ENCODE data around the gene VPS11.
A peak's percentile ranks its signal among the peaks of the same experiment; 100 is the strongest.

Gene VPS11

GRCh38 chr11:119049081-119049480 lies 18.5 kb upstream of the VPS11 start:
- peaks cover 67% of the 10 kb centered on the region for H3K4me1 ChIP-seq (ENCODE audit: low read length)
- H3K4me2 ChIP-seq (ENCODE audit: low read length) = no peak overlapping the region
- no peaks in the 10 kb centered on the region for H3K9me3 ChIP-seq (ENCODE audit: insufficient read depth, low read length)
- no peak overlapping the region for H2AFZ ChIP-seq (ENCODE audit: low read depth, low read length)
- peaks cover 82% of the 10 kb centered on the region for H3K36me3 ChIP-seq (replicated peaks; ENCODE audit: low read depth, low read length)
- no peak for TF ChIP-seq EZH2phosphoT487 (IDR thresholded peaks at IDR 0.05; ENCODE audit: low read depth)
- TF ChIP-seq CTCF (IDR thresholded peaks at IDR 0.05; ENCODE audit: low read depth, low read length) = no peak
- no peak overlapping the region for H3K4me3 ChIP-seq (ENCODE audit: low read length)
- H3K9ac ChIP-seq (ENCODE audit: low read length) = no peak overlapping the region
- H4K20me1 ChIP-seq (ENCODE audit: insufficient read depth, low read length) = no peaks in the 10 kb centered on the region
- peaks cover 33% of the 10 kb centered on the region for H3K79me2 ChIP-seq (ENCODE audit: low read length)
- no peaks in the 10 kb centered on the region for H3K27me3 ChIP-seq (ENCODE audit: low read depth, low read length)
- no peak overlapping the region for H3K27ac ChIP-seq (ENCODE audit: low read length)

- Histone ChIP-seq H3K4me2 (ENCODE audit: low read length) (peak overlapping the region; percentile 92), H3K4me3 (ENCODE audit: low read length) (peak overlapping the region; percentile 80), H4K20me1 (ENCODE audit: insufficient read depth, low read length) (no peaks in the 10 kb centered on the region; the same call in 1 of the 2 replicates), H3K9me3 (ENCODE audit: insufficient read depth, low read length) (no peaks in the 10 kb centered on the region), H3K27ac (ENCODE audit: low read length) (peak overlapping the region; percentile 97), H3K27me3 (ENCODE audit: low read depth, low read length) (no peaks in the 10 kb centered on the region), H2AFZ (ENCODE audit: low read depth, low read length) (no peak overlapping the region), H3K36me3 (replicated peaks; ENCODE audit: low read depth, low read length) (peaks cover 74% of the 10 kb centered on the region), H3K4me1 (ENCODE audit: low read length) (peaks cover 79% of the 10 kb centered on the region), H3K79me2 (ENCODE audit: low read length) (peaks cover 57% of the 10 kb centered on the region), H3K9ac (ENCODE audit: low read length) (peak overlapping the region; percentile 82)
- TF ChIP-seq CTCF (IDR thresholded peaks at IDR 0.05; ENCODE audit: low read depth, low read length) (no peak), EZH2phosphoT487 (IDR thresholded peaks at IDR 0.05; ENCODE audit: low read depth) (no peak)
These were observed 16.0 kb upstream of the VPS11 start for GRCh38 chr11:119051440-119052162.

- Histone ChIP-seq H3K9me3 (ENCODE audit: insufficient read depth, low read length) (no peaks in the 10 kb centered on the region), H3K9ac (ENCODE audit: low read length) (peak overlapping the region; percentile 51), H3K4me2 (ENCODE audit: low read length) (peak overlapping the region; percentile 92), H4K20me1 (ENCODE audit: insufficient read depth, low read length) (no peaks in the 10 kb centered on the region; the same call in 1 of the 2 replicates), H3K27me3 (ENCODE audit: low read depth, low read length) (no peaks in the 10 kb centered on the region), H3K79me2 (ENCODE audit: low read length) (peaks cover 61% of the 10 kb centered on the region), H2AFZ (ENCODE audit: low read depth, low read length) (no peak overlapping the region), H3K36me3 (replicated peaks; ENCODE audit: low read depth, low read length) (peaks cover 68% of the 10 kb centered on the region), H3K4me1 (ENCODE audit: low read length) (peaks cover 76% of the 10 kb centered on the region), H3K4me3 (ENCODE audit: low read length) (peak overlapping the region; percentile 80), H3K27ac (ENCODE audit: low read length) (peak overlapping the region; percentile 97)
- no peak for TF ChIP-seq EZH2phosphoT487 (IDR thresholded peaks at IDR 0.05; ENCODE audit: low read depth)
These were observed 15.3 kb upstream of the VPS11 start for GRCh38 chr11:119052163-119052814.

- Histone ChIP-seq H3K4me1 (ENCODE audit: low read length) (peaks cover 61% of the 10 kb centered on the region), H2AFZ (ENCODE audit: low read depth, low read length) (no peak overlapping the region), H3K4me2 (ENCODE audit: low read length) (no peak overlapping the region), H3K79me2 (ENCODE audit: low read length) (peaks cover 65% of the 10 kb centered on the region), H3K4me3 (ENCODE audit: low read length) (no peak overlapping the region), H3K27me3 (ENCODE audit: low read depth, low read length) (no peaks in the 10 kb centered on the region), H3K9ac (ENCODE audit: low read length) (no peak overlapping the region), H3K36me3 (replicated peaks; ENCODE audit: low read depth, low read length) (peaks cover 46% of the 10 kb centered on the region), H3K9me3 (ENCODE audit: insufficient read depth, low read length) (no peaks in the 10 kb centered on the region), H4K20me1 (ENCODE audit: insufficient read depth, low read length) (no peaks in the 10 kb centered on the region; the same call in 1 of the 2 replicates), H3K27ac (ENCODE audit: low read length) (no peak overlapping the region)
- TF ChIP-seq EZH2phosphoT487 (IDR thresholded peaks at IDR 0.05; ENCODE audit: low read depth) (no peak), CTCF (IDR thresholded peaks at IDR 0.05; ENCODE audit: low read depth, low read length) (no peak)
These were observed 13.2 kb upstream of the VPS11 start for GRCh38 chr11:119054418-119054817.

All from OCI-LY3 (cell line).